Measurements from ENCODE around the gene IFI27.

DNA sequence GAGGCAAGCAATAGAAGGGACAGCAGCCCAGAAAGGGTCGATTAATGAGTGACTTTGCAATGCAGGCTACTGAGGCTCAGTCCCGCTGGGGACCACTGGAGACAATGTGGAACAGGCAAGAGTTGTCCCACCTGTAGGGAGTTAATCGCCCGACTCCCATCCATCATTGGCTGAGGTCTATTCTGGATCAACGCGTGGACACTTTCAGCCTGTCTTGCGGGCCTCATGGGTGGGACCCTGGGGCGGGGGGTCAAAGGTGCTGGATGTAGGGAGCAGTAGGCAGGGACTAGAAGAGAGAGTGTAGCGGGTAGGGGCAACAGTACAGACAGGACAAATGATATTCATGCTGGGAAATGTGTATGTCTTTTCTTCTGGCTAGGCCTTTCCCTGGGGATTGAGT, 12.8 kb downstream of the IFI27 start:
- TF ChIP-seq, protein P1, sequence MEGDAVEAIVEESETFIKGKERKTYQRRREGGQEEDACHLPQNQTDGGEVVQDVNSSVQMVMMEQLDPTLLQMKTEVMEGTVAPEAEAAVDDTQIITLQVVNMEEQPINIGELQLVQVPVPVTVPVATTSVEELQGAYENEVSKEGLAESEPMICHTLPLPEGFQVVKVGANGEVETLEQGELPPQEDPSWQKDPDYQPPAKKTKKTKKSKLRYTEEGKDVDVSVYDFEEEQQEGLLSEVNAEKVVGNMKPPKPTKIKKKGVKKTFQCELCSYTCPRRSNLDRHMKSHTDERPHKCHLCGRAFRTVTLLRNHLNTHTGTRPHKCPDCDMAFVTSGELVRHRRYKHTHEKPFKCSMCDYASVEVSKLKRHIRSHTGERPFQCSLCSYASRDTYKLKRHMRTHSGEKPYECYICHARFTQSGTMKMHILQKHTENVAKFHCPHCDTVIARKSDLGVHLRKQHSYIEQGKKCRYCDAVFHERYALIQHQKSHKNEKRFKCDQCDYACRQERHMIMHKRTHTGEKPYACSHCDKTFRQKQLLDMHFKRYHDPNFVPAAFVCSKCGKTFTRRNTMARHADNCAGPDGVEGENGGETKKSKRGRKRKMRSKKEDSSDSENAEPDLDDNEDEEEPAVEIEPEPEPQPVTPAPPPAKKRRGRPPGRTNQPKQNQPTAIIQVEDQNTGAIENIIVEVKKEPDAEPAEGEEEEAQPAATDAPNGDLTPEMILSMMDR (IDR thresholded peaks at IDR 0.05 in 4 of 5, conservative IDR thresholded peaks at IDR 0.05 in 1 of 5), result no peak
- TF ChIP-seq POLR2A (IDR thresholded peaks at IDR 0.05), result no peak
